Stimulated activated CD8-positive, alpha-beta memory T cell treated with anti-CD3 and anti-CD28 coated beads, Interleukin-12 subunit alpha, Interleukin-12 subunit beta, amount 100 ng/mL, for 1 hour (primary cell): Measurements from ENCODE around the gene PCAT6.
"Not testable (repeated sequence)": the region's sequence is repeated elsewhere in the genome, so short reads cannot be mapped to it uniquely, and the experiment has no call there.

ENCODE experiments used
- DNase-seq: peaks from one replicate; pipeline ENCODE4 v3.0.0-alpha.2; 2020; ENCODE audit warnings: low read depth

Gene PCAT6

GRCh38 chr1:202810615-202811295 lies at the start of gene PCAT6:
Gene PCAT6 (plus strand): TSS chr1:202810954.
- peak; percentile 71 for DNase-seq

GRCh38 chr1:202762019-202762418 lies 48.7 kb upstream of the PCAT6 start:
- no peak for DNase-seq

- no peak for DNase-seq
These were observed 45.0 kb upstream of the PCAT6 start for GRCh38 chr1:202765721-202766120.

- DNase-seq: no peak
These were observed 40.6 kb upstream of the PCAT6 start for GRCh38 chr1:202770135-202770534.

GRCh38 chr1:202781180-202781579 lies 29.6 kb upstream of the PCAT6 start:
- DNase-seq: no peak

GRCh38 chr1:202786804-202787203 lies 23.9 kb upstream of the PCAT6 start:
- no peak for DNase-seq

- no peak for DNase-seq
These were observed 22.0 kb upstream of the PCAT6 start for GRCh38 chr1:202788800-202789199.

- DNase-seq: no peak
These were observed 19.5 kb upstream of the PCAT6 start for GRCh38 chr1:202791077-202791747.

GRCh38 chr1:202794051-202794740 lies 16.6 kb upstream of the PCAT6 start:
- DNase-seq: no peak

GRCh38 chr1:202794931-202795330 lies 15.8 kb upstream of the PCAT6 start:
- DNase-seq: not testable (repeated sequence)

GRCh38 chr1:202796670-202797069 lies 14.1 kb upstream of the PCAT6 start:
- no peak for DNase-seq

GRCh38 chr1:202798260-202798659 lies 12.5 kb upstream of the PCAT6 start:
- no peak for DNase-seq

GRCh38 chr1:202798792-202799331 lies 11.9 kb upstream of the PCAT6 start:
- DNase-seq: no peak

GRCh38 chr1:202800742-202801141 lies 10.0 kb upstream of the PCAT6 start:
- DNase-seq: no peak

- no peak for DNase-seq
These were observed 9.6 kb upstream of the PCAT6 start for GRCh38 chr1:202801175-202801574.

GRCh38 chr1:202802034-202802433 lies 8.7 kb upstream of the PCAT6 start:
- no peak for DNase-seq

- no peak for DNase-seq
These were observed 7.5 kb upstream of the PCAT6 start for GRCh38 chr1:202802998-202803932.

GRCh38 chr1:202804126-202804525 lies 6.6 kb upstream of the PCAT6 start:
- DNase-seq: no peak

- DNase-seq: no peak
These were observed 4.6 kb upstream of the PCAT6 start for GRCh38 chr1:202805886-202806844.

GRCh38 chr1:202806845-202807450 lies 3.8 kb upstream of the PCAT6 start:
- DNase-seq: no peak
